GM18909 (cell line): ENCODE data around the gene OR8B4.
A peak's percentile ranks its signal among the peaks of the same experiment; 100 is the strongest.
"Not testable (repeated sequence)": the region's sequence is repeated elsewhere in the genome, so short reads cannot be mapped to it uniquely, and the experiment has no call there.

ENCODE experiments used
- ATAC-seq: cut with Tn5 transposase; IDR thresholded peaks from one replicate; pipeline ENCODE4 v1.9.1; 2021; ENCODE audit warnings: mild to moderate bottlenecking; ENCODE audit not compliant: unreplicated experiment, poor library complexity

The OR8B4 gene

GRCh38 chr11:124415356-124415923 is 9.2 kb downstream of the OR8B4 start:
- no peak for ATAC-seq

- ATAC-seq: no peak
These were observed 14.8 kb downstream of the OR8B4 start for GRCh38 chr11:124409906-124410305.

GRCh38 chr11:124405581-124405980 is 19.1 kb downstream of the OR8B4 start:
- ATAC-seq: no peak

- not testable (repeated sequence) for ATAC-seq
These were observed 21.5 kb downstream of the OR8B4 start for GRCh38 chr11:124403186-124403585.

- ATAC-seq: peak; percentile 87
These were observed 22.2 kb downstream of the OR8B4 start for GRCh38 chr11:124402326-124402922.

GRCh38 chr11:124398924-124399323 is 25.7 kb downstream of the OR8B4 start, which contains the start of gene OR8B3:
Gene OR8B3 (minus strand): TSS chr11:124399024. CDS start chr11:124397351, 1,673 bp downstream.
- no peak for ATAC-seq

GRCh38 chr11:124396847-124397246 is 27.8 kb downstream of the OR8B4 start:
- not testable (repeated sequence) for ATAC-seq

- no peak for ATAC-seq
These were observed 30.3 kb downstream of the OR8B4 start for GRCh38 chr11:124394408-124394807.

GRCh38 chr11:124384399-124384798 is 40.3 kb downstream of the OR8B4 start, which contains the start of gene OR8B2:
Gene OR8B2 (minus strand): TSS chr11:124384499. CDS start chr11:124383343, 1,156 bp downstream.
- no peak for ATAC-seq

GRCh38 chr11:124382857-124383256 is 41.8 kb downstream of the OR8B4 start:
- not testable (repeated sequence) for ATAC-seq

GRCh38 chr11:124380585-124380984 is 44.1 kb downstream of the OR8B4 start:
- ATAC-seq: no peak

GRCh38 chr11:124376280-124376679 is 48.4 kb downstream of the OR8B4 start:
- ATAC-seq: no peak
